Activated CD4-positive, alpha-beta memory T cell treated with anti-CD3 and anti-CD28 coated beads, Interleukin-2, amount 10 ng/mL, durations not matched to agents 7 days and 5 days (primary cell): ENCODE data around the gene DDB1. TPM values are rescaled to one million over a fixed set of nuclear protein-coding genes. Genes with fewer than 3 reads are reported as not detected.
A peak's percentile ranks its signal among the peaks of the same experiment; 100 is the strongest.

ENCODE experiments used
- CTCF ChIA-PET: fragments of 350-600 bp; sonication (Branson Sonifier 250); formaldehyde crosslinking; loops from one replicate; lab custom pipeline; 2021; ENCODE audit warnings: antibody characterized with exemption, inconsistent platforms; lab: Charles Lee
- POLR2A ChIA-PET: fragments of 350-600 bp; sonication (Branson Sonifier 250); formaldehyde crosslinking; loops from one replicate; lab custom pipeline; 2021; ENCODE audit warnings: antibody characterized with exemption; lab: Charles Lee
- DNase-seq: peaks from one replicate; pipeline ENCODE4 v3.0.0-alpha.2; 2020
- H3K27ac Mint-ChIP-seq: one replicate; pipeline ENCODE4 v1.8.0; 2021; ENCODE audit warnings: mild to moderate bottlenecking, mixed read lengths
- H3K27me3 Mint-ChIP-seq: one replicate; pipeline ENCODE4 v1.8.0; 2021; ENCODE audit warnings: mixed read lengths
- H3K36me3 Mint-ChIP-seq: one replicate; pipeline ENCODE4 v1.8.0; 2021; ENCODE audit warnings: low read depth, mixed read lengths
- H3K4me1 Mint-ChIP-seq: one replicate; pipeline ENCODE4 v1.8.0; 2021; ENCODE audit warnings: mixed read lengths
- H3K4me3 Mint-ChIP-seq: one replicate; pipeline ENCODE4 v1.8.0; 2021; ENCODE audit warnings: mild to moderate bottlenecking, mixed read lengths
- H3K9me3 Mint-ChIP-seq: one replicate; pipeline ENCODE4 v1.8.0; 2021; ENCODE audit warnings: mixed read lengths
- total RNA-seq, 2 experiments: library from RNA; stranded (reverse); gene quantifications; one replicate each; pipeline ENCODE4 v1.2.3, GENCODE V29; 2021

The DDB1 gene
- total RNA-seq = 100 to 1,000 TPM; 166 to 174 TPM

- Mint-ChIP-seq H3K36me3 (peaks cover 45% of the 10 kb centered on the region), H3K4me3 (peak within 1 kb of the TSS; percentile 99), H3K4me1 (peaks cover 78% of the 10 kb centered on the region), H3K9me3 (no peaks in the 10 kb centered on the region), H3K27ac (peak within 1 kb of the TSS; percentile 98), H3K27me3 (no peaks in the 10 kb centered on the region)
- POLR2A ChIA-PET = interaction anchor here (0.6 to 4.7 kb wide), 13 partner anchors 9 to 242 kb away, joined by 3 to 118 read pairs (median 6); partner anchors contain the start of genes CPSF7, CYB561A3, SDHAF2 and TMEM138
- peak; percentile 98 for DNase-seq
- CTCF ChIA-PET = interaction anchor here (0.7 to 6.5 kb wide), 9 partner anchors 21 to 114 kb away, joined by 3 to 289 read pairs (median 11); partner anchors contain the start of genes CPSF7, CYB561A3, SDHAF2 and TMEM138
Observed at GRCh38 chr11:61332797-61333549, at the start of gene DDB1, which contains the start of gene TKFC. Gene DDB1, minus strand, starts transcription at chr11:61333105. Its CDS starts 137 bp downstream, at chr11:61332968. Gene TKFC, plus strand, starts transcription at chr11:61333228. Its CDS starts 1,501 bp downstream, at chr11:61334729.

- peaks cover 8% of the 10 kb centered on the region for H3K4me1 Mint-ChIP-seq
- DNase-seq = no peak
- POLR2A ChIA-PET = interaction anchor here (1.0 to 1.2 kb wide), 2 partner anchors 19 to 45 kb away, joined by 4 to 8 read pairs; partner anchors contain the start of genes CYB561A3 and TMEM138
- no peak overlapping the region for H3K27ac Mint-ChIP-seq
- H3K9me3 Mint-ChIP-seq = no peaks in the 10 kb centered on the region
- CTCF ChIA-PET = interaction anchor here (0.6 to 9.7 kb wide), 3 partner anchors 17 to 127 kb away, joined by 3 to 289 read pairs (median 66); partner anchors contain the start of genes CYB561A3, DDB1, TKFC and TMEM138
- H3K36me3 Mint-ChIP-seq = peaks cover 8% of the 10 kb centered on the region
- H3K27me3 Mint-ChIP-seq = no peaks in the 10 kb centered on the region
- H3K4me3 Mint-ChIP-seq = no peak overlapping the region
Observed at GRCh38 chr11:61380884-61381283, 48.0 kb upstream of the DDB1 start.

- peaks cover 3% of the 10 kb centered on the region for H3K9me3 Mint-ChIP-seq
- ChIA-PET POLR2A (no interaction called here), CTCF (no interaction called here)
Observed at GRCh38 chr11:61378713-61379313, 45.9 kb upstream of the DDB1 start.

GRCh38 chr11:61377461-61378160, 44.7 kb upstream of the DDB1 start:
- H3K4me3 Mint-ChIP-seq = no peak overlapping the region
- POLR2A ChIA-PET = interaction anchor here (1.4 kb wide), 1 partner anchor 10 kb away, joined by 4 read pairs; no protein-coding TSS in a partner anchor
- DNase-seq = no peak
- H3K4me1 Mint-ChIP-seq = no peaks in the 10 kb centered on the region
- CTCF ChIA-PET = no interaction called here
- no peak overlapping the region for H3K27ac Mint-ChIP-seq
- H3K27me3 Mint-ChIP-seq = no peaks in the 10 kb centered on the region
- peaks cover 5% of the 10 kb centered on the region for H3K9me3 Mint-ChIP-seq
- peaks cover 23% of the 10 kb centered on the region for H3K36me3 Mint-ChIP-seq

More at GRCh38 chr11:61378713-61379313, 45.9 kb upstream of the DDB1 start:
- Mint-ChIP-seq H3K4me1 (no peaks in the 10 kb centered on the region), H3K27me3 (no peaks in the 10 kb centered on the region), H3K27ac (no peak overlapping the region), H3K4me3 (no peak overlapping the region), H3K36me3 (peaks cover 20% of the 10 kb centered on the region)
- DNase-seq = no peak

GRCh38 chr11:61375761-61376108, 42.8 kb upstream of the DDB1 start:
- H3K4me3 Mint-ChIP-seq = no peak overlapping the region
- peaks cover 7% of the 10 kb centered on the region for H3K9me3 Mint-ChIP-seq
- no peak overlapping the region for H3K27ac Mint-ChIP-seq
- peaks cover 33% of the 10 kb centered on the region for H3K36me3 Mint-ChIP-seq
- ChIA-PET CTCF (interaction anchor here (0.8 to 2.9 kb wide), 2 partner anchors 10 to 59 kb away, joined by 8 to 13 read pairs; no protein-coding TSS in a partner anchor), POLR2A (interaction anchor here (2.2 kb wide), 1 partner anchor 13 kb away, joined by 19 read pairs; the partner anchor contains the start of genes CYB561A3 and TMEM138)
- no peaks in the 10 kb centered on the region for H3K27me3 Mint-ChIP-seq
- no peaks in the 10 kb centered on the region for H3K4me1 Mint-ChIP-seq
- DNase-seq = no peak

GRCh38 chr11:61372659-61373420, 39.9 kb upstream of the DDB1 start:
- CTCF ChIA-PET = interaction anchor here (0.7 kb wide), 1 partner anchor 40 kb away, joined by 3 read pairs; no protein-coding TSS in a partner anchor
- Mint-ChIP-seq H3K27me3 (no peaks in the 10 kb centered on the region), H3K36me3 (peaks cover 61% of the 10 kb centered on the region), H3K4me3 (no peak overlapping the region), H3K9me3 (peaks cover 7% of the 10 kb centered on the region), H3K4me1 (peaks cover 10% of the 10 kb centered on the region), H3K27ac (no peak overlapping the region)
- DNase-seq = no peak
- POLR2A ChIA-PET = no interaction called here

- H3K4me3 Mint-ChIP-seq = no peak overlapping the region
- ChIA-PET CTCF (interaction anchor here (0.8 to 2.1 kb wide), 5 partner anchors 13 to 76 kb away, joined by 3 to 11 read pairs (median 4); no protein-coding TSS in a partner anchor), POLR2A (interaction anchor here (2.0 to 3.6 kb wide), 2 partner anchors 9 to 35 kb away, joined by 8 to 25 read pairs; partner anchors contain the start of genes CYB561A3 and TMEM138)
- peaks cover 10% of the 10 kb centered on the region for H3K4me1 Mint-ChIP-seq
- no peaks in the 10 kb centered on the region for H3K27me3 Mint-ChIP-seq
- peak overlapping the region; percentile 12 for H3K27ac Mint-ChIP-seq
- H3K36me3 Mint-ChIP-seq = peaks cover 68% of the 10 kb centered on the region
- DNase-seq = no peak
- H3K9me3 Mint-ChIP-seq = peaks cover 7% of the 10 kb centered on the region
Observed at GRCh38 chr11:61370349-61371005, 37.6 kb upstream of the DDB1 start.

- Mint-ChIP-seq H3K27ac (no peak overlapping the region), H3K27me3 (no peaks in the 10 kb centered on the region), H3K36me3 (peaks cover 65% of the 10 kb centered on the region), H3K4me1 (peaks cover 10% of the 10 kb centered on the region), H3K9me3 (peaks cover 4% of the 10 kb centered on the region), H3K4me3 (no peak overlapping the region)
- POLR2A ChIA-PET = interaction anchor here (0.9 to 3.6 kb wide), 4 partner anchors 8 to 34 kb away, joined by 3 to 25 read pairs (median 8); partner anchors contain the start of genes CYB561A3 and TMEM138
- CTCF ChIA-PET = interaction anchor here (0.8 to 2.1 kb wide), 3 partner anchors 13 to 33 kb away, joined by 3 to 11 read pairs (median 10); no protein-coding TSS in a partner anchor
- no peak for DNase-seq
Observed at GRCh38 chr11:61369372-61370348, 36.8 kb upstream of the DDB1 start.

GRCh38 chr11:61368646-61369045, 35.7 kb upstream of the DDB1 start:
- no peak for DNase-seq
- ChIA-PET POLR2A (interaction anchor here (1.1 to 3.6 kb wide), 3 partner anchors 7 to 32 kb away, joined by 4 to 25 read pairs (median 7); partner anchors contain the start of genes CYB561A3 and TMEM138), CTCF (no interaction called here)
- Mint-ChIP-seq H3K4me3 (no peak overlapping the region), H3K4me1 (peaks cover 14% of the 10 kb centered on the region), H3K36me3 (peaks cover 71% of the 10 kb centered on the region), H3K27me3 (no peaks in the 10 kb centered on the region), H3K9me3 (peaks cover 4% of the 10 kb centered on the region), H3K27ac (no peak overlapping the region)

- H3K9me3 Mint-ChIP-seq = peaks cover 3% of the 10 kb centered on the region
- peaks cover 74% of the 10 kb centered on the region for H3K36me3 Mint-ChIP-seq
- H3K27me3 Mint-ChIP-seq = no peaks in the 10 kb centered on the region
- no peak for DNase-seq
- H3K27ac Mint-ChIP-seq = no peak overlapping the region
- POLR2A ChIA-PET = interaction anchor here (0.8 to 1.4 kb wide), 2 partner anchors 10 to 25 kb away, joined by 3 to 4 read pairs; no protein-coding TSS in a partner anchor
- CTCF ChIA-PET = interaction anchor here (8.7 to 10.0 kb wide), 2 partner anchors 16 to 33 kb away, joined by 66 to 153 read pairs; partner anchors contain the start of genes DDB1 and TKFC
- no peak overlapping the region for H3K4me3 Mint-ChIP-seq
- H3K4me1 Mint-ChIP-seq = peaks cover 25% of the 10 kb centered on the region
Observed at GRCh38 chr11:61367406-61367805, 34.5 kb upstream of the DDB1 start.
